ENCODE data around the gene ATN1. TPM values are rescaled to one million over a fixed set of nuclear protein-coding genes. Genes with fewer than 3 reads are reported as not detected.

ATN1 gene
- total RNA-seq, 1 experiment from 2014 or later, result 126 TPM

DNA sequence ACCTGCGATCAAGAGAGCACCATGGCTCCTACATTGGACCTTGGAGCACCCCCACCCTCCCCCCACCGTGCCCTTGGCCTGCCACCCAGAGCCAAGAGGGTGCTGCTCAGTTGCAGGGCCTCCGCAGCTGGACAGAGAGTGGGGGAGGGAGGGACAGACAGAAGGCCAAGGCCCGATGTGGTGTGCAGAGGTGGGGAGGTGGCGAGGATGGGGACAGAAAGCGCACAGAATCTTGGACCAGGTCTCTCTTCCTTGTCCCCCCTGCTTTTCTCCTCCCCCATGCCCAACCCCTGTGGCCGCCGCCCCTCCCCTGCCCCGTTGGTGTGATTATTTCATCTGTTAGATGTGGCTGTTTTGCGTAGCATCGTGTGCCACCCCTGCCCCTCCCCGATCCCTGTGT, 14.0 kb downstream of the ATN1 start:
- peaks cover 4% of the 10 kb centered on the region for H3K27me3 Mint-ChIP-seq (ENCODE audit: insufficient read depth, unreplicated experiment)
- peaks cover 4% of the 10 kb centered on the region; the same call in 1 of the 2 replicates for H3K36me3 ChIP-seq (ENCODE audit: control insufficient read depth, insufficient read depth, low read length)
- no peaks in the 10 kb centered on the region for H3K27me3 ChIP-seq (replicated peaks; ENCODE audit: control insufficient read depth, insufficient read depth, low read length)
- peak overlapping the region; percentile 99 for H3K27ac Mint-ChIP-seq (ENCODE audit: unreplicated experiment)
- TF ChIP-seq, protein P1, sequence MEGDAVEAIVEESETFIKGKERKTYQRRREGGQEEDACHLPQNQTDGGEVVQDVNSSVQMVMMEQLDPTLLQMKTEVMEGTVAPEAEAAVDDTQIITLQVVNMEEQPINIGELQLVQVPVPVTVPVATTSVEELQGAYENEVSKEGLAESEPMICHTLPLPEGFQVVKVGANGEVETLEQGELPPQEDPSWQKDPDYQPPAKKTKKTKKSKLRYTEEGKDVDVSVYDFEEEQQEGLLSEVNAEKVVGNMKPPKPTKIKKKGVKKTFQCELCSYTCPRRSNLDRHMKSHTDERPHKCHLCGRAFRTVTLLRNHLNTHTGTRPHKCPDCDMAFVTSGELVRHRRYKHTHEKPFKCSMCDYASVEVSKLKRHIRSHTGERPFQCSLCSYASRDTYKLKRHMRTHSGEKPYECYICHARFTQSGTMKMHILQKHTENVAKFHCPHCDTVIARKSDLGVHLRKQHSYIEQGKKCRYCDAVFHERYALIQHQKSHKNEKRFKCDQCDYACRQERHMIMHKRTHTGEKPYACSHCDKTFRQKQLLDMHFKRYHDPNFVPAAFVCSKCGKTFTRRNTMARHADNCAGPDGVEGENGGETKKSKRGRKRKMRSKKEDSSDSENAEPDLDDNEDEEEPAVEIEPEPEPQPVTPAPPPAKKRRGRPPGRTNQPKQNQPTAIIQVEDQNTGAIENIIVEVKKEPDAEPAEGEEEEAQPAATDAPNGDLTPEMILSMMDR (IDR thresholded peaks at IDR 0.05; ENCODE audit: insufficient read depth in 1 of 2, low read depth in 1 of 2, low read length in 1 of 2, severe bottlenecking in 1 of 2, unreplicated experiment in 1 of 2), result no peak
- H3K36me3 Mint-ChIP-seq (ENCODE audit: insufficient read depth, unreplicated experiment), result peaks cover 96% of the 10 kb centered on the region
- peaks cover 37% of the 10 kb centered on the region for H3K4me1 Mint-ChIP-seq (ENCODE audit: low read depth, unreplicated experiment)
- ChIA-PET POLR2A (no interaction called here), CTCF (interaction anchor here (3.3 kb wide), 1 partner anchor 69 kb away, joined by 25 read pairs; the partner anchor contains the start of gene SPSB2)
- DNase-seq, result no peak
- no peaks in the 10 kb centered on the region for H3K9me3 Mint-ChIP-seq (ENCODE audit: unreplicated experiment)
- no peak overlapping the region for H3K4me3 ChIP-seq (ENCODE audit: low read depth, low read length)
- peaks cover 26% of the 10 kb centered on the region for H3K4me1 ChIP-seq
- BruUV-seq (replicated peaks), result no TSS peak
- intact Hi-C loops (cut with micrococcal nuclease; ENCODE audit: unreplicated experiment), result loop anchor here (2.0 kb wide), 1 partner anchor 73 kb away; no protein-coding TSS in a partner anchor
- H3K9me3 ChIP-seq, result no peaks in the 10 kb centered on the region
- H3K4me3 Mint-ChIP-seq (ENCODE audit: unreplicated experiment), result peak overlapping the region; percentile 88

DNA sequence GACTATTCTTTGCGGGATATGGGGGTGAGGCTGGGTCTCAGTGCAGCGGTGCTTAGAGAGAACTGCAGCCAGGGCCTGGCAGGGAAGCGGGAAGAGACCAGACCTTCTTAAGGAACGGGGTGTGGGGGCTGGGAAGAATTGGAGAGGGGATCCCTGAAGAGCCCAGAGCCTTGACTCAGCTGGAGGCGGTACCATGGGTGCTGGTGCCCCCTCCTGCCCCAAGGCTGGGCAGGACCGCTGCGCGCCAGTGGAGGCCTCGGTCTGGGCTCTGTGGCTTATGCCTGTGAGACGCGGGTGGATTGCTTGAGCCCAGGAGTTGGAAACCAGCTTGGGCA, 14.5 kb downstream of the ATN1 start:
- H3K9me3 ChIP-seq, result no peaks in the 10 kb centered on the region
- H3K4me3 ChIP-seq (ENCODE audit: low read depth, low read length), result no peak overlapping the region
- peaks cover 4% of the 10 kb centered on the region for H3K27me3 Mint-ChIP-seq (ENCODE audit: insufficient read depth, unreplicated experiment)
- intact Hi-C loops (cut with micrococcal nuclease; ENCODE audit: unreplicated experiment), result loop anchor here (2.0 kb wide), 1 partner anchor 73 kb away; no protein-coding TSS in a partner anchor
- peak overlapping the region; percentile 88 for H3K4me3 Mint-ChIP-seq (ENCODE audit: unreplicated experiment)
- no peak for DNase-seq
- ChIA-PET CTCF (interaction anchor here (3.3 kb wide), 1 partner anchor 70 kb away, joined by 25 read pairs; the partner anchor contains the start of gene SPSB2), POLR2A (no interaction called here)
- BruUV-seq (replicated peaks), result no TSS peak
- H3K36me3 Mint-ChIP-seq (ENCODE audit: insufficient read depth, unreplicated experiment), result peaks cover 92% of the 10 kb centered on the region
- TF ChIP-seq, protein P1 (IDR thresholded peaks at IDR 0.05; ENCODE audit: insufficient read depth in 1 of 2, low read depth in 1 of 2, low read length in 1 of 2, severe bottlenecking in 1 of 2, unreplicated experiment in 1 of 2), result no peak
- peak overlapping the region; percentile 99 for H3K27ac Mint-ChIP-seq (ENCODE audit: unreplicated experiment)
- peaks cover 23% of the 10 kb centered on the region for H3K4me1 ChIP-seq
- H3K9me3 Mint-ChIP-seq (ENCODE audit: unreplicated experiment), result no peaks in the 10 kb centered on the region
- peaks cover 40% of the 10 kb centered on the region for H3K4me1 Mint-ChIP-seq (ENCODE audit: low read depth, unreplicated experiment)
- no peaks in the 10 kb centered on the region for H3K27me3 ChIP-seq (replicated peaks; ENCODE audit: control insufficient read depth, insufficient read depth, low read length)
- peaks cover 4% of the 10 kb centered on the region; the same call in 1 of the 2 replicates for H3K36me3 ChIP-seq (ENCODE audit: control insufficient read depth, insufficient read depth, low read length)

DNA sequence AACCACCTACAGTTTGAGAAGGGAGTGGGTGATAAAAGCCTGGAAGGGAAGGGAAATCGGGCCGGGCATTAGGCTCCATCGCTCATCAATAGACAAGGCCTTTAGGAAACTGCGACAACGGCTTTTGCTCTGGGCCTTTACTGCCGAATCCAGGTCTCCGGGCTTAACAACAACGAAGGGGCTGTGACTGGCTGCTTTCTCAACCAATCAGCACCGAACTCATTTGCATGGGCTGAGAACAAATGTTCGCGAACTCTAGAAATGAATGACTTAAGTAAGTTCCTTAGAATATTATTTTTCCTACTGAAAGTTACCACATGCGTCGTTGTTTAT, 15.6 kb downstream of the ATN1 start:
- Mint-ChIP-seq H3K4me1 (ENCODE audit: low read depth, unreplicated experiment) (peaks cover 38% of the 10 kb centered on the region), H3K27ac (ENCODE audit: unreplicated experiment) (peak overlapping the region; percentile 99), H3K4me3 (ENCODE audit: unreplicated experiment) (peak overlapping the region; percentile 88), H3K36me3 (ENCODE audit: insufficient read depth, unreplicated experiment) (peaks cover 81% of the 10 kb centered on the region), H3K27me3 (ENCODE audit: insufficient read depth, unreplicated experiment) (peaks cover 4% of the 10 kb centered on the region), H3K9me3 (ENCODE audit: unreplicated experiment) (no peaks in the 10 kb centered on the region)
- H3K9me3 ChIP-seq, result no peaks in the 10 kb centered on the region
- no peaks in the 10 kb centered on the region for H3K27me3 ChIP-seq (replicated peaks; ENCODE audit: control insufficient read depth, insufficient read depth, low read length)
- CTCF ChIA-PET, result interaction anchor here (0.6 to 6.0 kb wide), 15 partner anchors 9 to 254 kb away, joined by 3 to 241 read pairs (median 13); partner anchors contain the start of genes C1R, C1RL, SPSB2 and USP5
- DNase-seq, result peak; percentile 91 to 95
- peak overlapping the region; percentile 59 for H3K4me3 ChIP-seq (ENCODE audit: low read depth, low read length)
- no TSS peak for BruUV-seq (replicated peaks)
- intact Hi-C loops (cut with micrococcal nuclease; ENCODE audit: unreplicated experiment), result loop anchor here (2.0 kb wide), 1 partner anchor 75 kb away; no protein-coding TSS in a partner anchor
- H3K36me3 ChIP-seq (ENCODE audit: control insufficient read depth, insufficient read depth, low read length), result peaks cover 4% of the 10 kb centered on the region; the same call in 1 of the 2 replicates
- POLR2A ChIA-PET, result interaction anchor here (0.6 to 5.2 kb wide), 28 partner anchors 9 to 254 kb away, joined by 3 to 237 read pairs (median 7); partner anchors contain the start of genes C1R, C1RL, CDCA3 and CLSTN3
- TF ChIP-seq, protein P1 (IDR thresholded peaks at IDR 0.05; ENCODE audit: insufficient read depth in 1 of 2, low read depth in 1 of 2, low read length in 1 of 2, severe bottlenecking in 1 of 2, unreplicated experiment in 1 of 2), result no peak
- H3K4me1 ChIP-seq, result peaks cover 20% of the 10 kb centered on the region
